Transverse colon (tissue), 4 donors: ENCODE data around the gene ZNF616. TPM values are rescaled to one million over a fixed set of nuclear protein-coding genes. Genes with fewer than 3 reads are reported as not detected.
A peak's percentile ranks its signal among the peaks of the same experiment; 100 is the strongest.
"Not testable (repeated sequence)": the region's sequence is repeated elsewhere in the genome, so short reads cannot be mapped to it uniquely, and the experiment has no call there.

ENCODE experiments used
- DNase-seq: peaks from one replicate; pipeline ENCODE4 v3.0.0-alpha.2; 2019
- H3K27ac ChIP-seq, 4 donors: fragments of 200-600 bp; sonication (generic); 2 replicates each; pipeline ENCODE4 v1.5.1; 2016 to 2018; ENCODE audit warnings: inconsistent platforms in 4 of 4
- H3K27me3 ChIP-seq: fragments of 200-600 bp; sonication (generic); 2 replicates; pipeline ENCODE4 v1.5.1; 2017; ENCODE audit warnings: inconsistent platforms
- H3K36me3 ChIP-seq, 4 donors: fragments of 200-600 bp; sonication (generic); 2 replicates each; pipeline ENCODE4 v1.5.1; 2017 to 2019; ENCODE audit warnings: inconsistent platforms in 4 of 4
- H3K4me1 ChIP-seq, 4 donors: fragments of 200-600 bp; sonication (generic); 2 replicates each; pipeline ENCODE4 v1.5.1; 2017 to 2020; ENCODE audit warnings: inconsistent platforms in 4 of 4
- H3K4me3 ChIP-seq, 4 donors: fragments of 200-600 bp; sonication (generic); 1 replicate in 1 of 4; 2 replicates in 3 of 4; pipeline versions ENCODE4 v1.5.1 to v1.6.1; 2017 to 2019; ENCODE audit warnings: inconsistent platforms in 4 of 4
- H3K9me3 ChIP-seq, 2 donors: fragments of 200-600 bp; sonication (generic); 2 replicates each; pipeline ENCODE4 v1.5.1; 2017 to 2019; ENCODE audit warnings: inconsistent platforms in 2 of 2
- CTCF ChIP-seq, 5 experiments: fragments of 200-600 bp in 3 of 5; fragments of 450-650 bp in 2 of 5; sonication (generic) in 3 of 5; IDR thresholded peaks; 1 replicate in 2 of 5; 2 replicates in 3 of 5; pipeline ENCODE4 v1.5.1; 2016 to 2017; ENCODE audit warnings: antibody characterized with exemption in 5 of 5, inconsistent platforms in 3 of 5, mild to moderate bottlenecking in 2 of 5, moderate library complexity in 1 of 5
- EP300 ChIP-seq: sonication (generic); formaldehyde crosslinking; IDR thresholded peaks from one replicate; pipeline ENCODE4 v1.6.1; 2017; ENCODE audit warnings: antibody characterized with exemption, low read depth
- POLR2A ChIP-seq: fragments of 450-650 bp; IDR thresholded peaks from one replicate; pipeline ENCODE4 v1.6.1; 2016; ENCODE audit warnings: antibody characterized with exemption, mild to moderate bottlenecking, moderate library complexity
- POLR2AphosphoS5 ChIP-seq, 3 donors: sonication (generic); formaldehyde crosslinking; IDR thresholded peaks; one replicate each; pipeline ENCODE4 v1.6.1; 2016; ENCODE audit warnings: antibody characterized with exemption in 3 of 3
- WGBS, 2 donors: methylation state at CpG; one replicate each; pipeline ENCODE4 v1.1.5; 2018; ENCODE audit warnings: low coverage in 1 of 2; 5-methylcytosine and 5-hydroxymethylcytosine counted together
- in situ Hi-C, 4 donors: fragments of 200-750 bp; cut with MboI; loops; one replicate each; pipeline versions ENCODE4 v1.15.0 to v1.15.1; 2017; ENCODE audit warnings: low sequenced_read_pairs in 3 of 4, low pct_ligation_motif_present in 1 of 4, low pct_unique_long_range_greater_than_20kb in 1 of 4
- intact Hi-C: fragments of 100-400 bp; cut with DNase I; formaldehyde crosslinking; loops from one replicate; pipeline ENCODE4 v1.15.1; 2023; ENCODE audit warnings: low total_unique reads
- total RNA-seq, 4 donors: library from RNA; depleted of rRNA; stranded (reverse); fragments of >200 nt; gene quantifications; one replicate each; pipeline ENCODE4 v1.1.0, GENCODE V29; 2016

Gene ZNF616
- total RNA-seq, 4 donors from 2014 or later = 2.2 to 8.4 (median 7.2) TPM

- no peak for DNase-seq
- H3K9me3 ChIP-seq = peaks cover 76 to 96% of the 10 kb centered on the region in 2 donors
These were observed 29.0 kb downstream of the ZNF616 start for GRCh38 chr19:52110780-52111179.

GRCh38 chr19:52102782-52103181, 37.0 kb downstream of the ZNF616 start:
- in situ Hi-C loops = no loop called here
- intact Hi-C loops = no loop called here
- Histone ChIP-seq H3K36me3 (no peaks in the 10 kb centered on the region), H3K4me1 (no peaks in the 10 kb centered on the region), H3K27ac (no peak overlapping the region), H3K27me3 (no peaks in the 10 kb centered on the region), H3K4me3 (no peak overlapping the region), H3K9me3 (peaks cover 16 to 59% of the 10 kb centered on the region in 2 donors)
- DNase-seq = no peak
- no peak for TF ChIP-seq POLR2A
- no peak for TF ChIP-seq EP300
- TF ChIP-seq POLR2AphosphoS5 (IDR thresholded peaks at IDR 0.05) = no peak
- no peak for TF ChIP-seq CTCF (IDR thresholded peaks at IDR 0.05)
- 98 to 100% methylated on average over 1 of the region's 1 CpG for WGBS, 2 donors

More at GRCh38 chr19:52110780-52111179, 29.0 kb downstream of the ZNF616 start:
- H3K36me3 ChIP-seq = peaks cover 0 to 17% (median 5%) of the 10 kb centered on the region in 4 donors
- no peaks in the 10 kb centered on the region for H3K4me1 ChIP-seq
- WGBS, 2 donors = 94 to 95% methylated on average over 6 of the region's 6 CpGs
- H3K4me3 ChIP-seq = no peak overlapping the region
- no peak for TF ChIP-seq POLR2A
- TF ChIP-seq EP300 = no peak
- TF ChIP-seq CTCF (IDR thresholded peaks at IDR 0.05) = no peak
- no peak for TF ChIP-seq POLR2AphosphoS5 (IDR thresholded peaks at IDR 0.05)
- H3K27me3 ChIP-seq = no peaks in the 10 kb centered on the region
- in situ Hi-C loops = no loop called here
- no peak overlapping the region for H3K27ac ChIP-seq
- intact Hi-C loops = no loop called here

GRCh38 chr19:52101866-52102562, 37.7 kb downstream of the ZNF616 start:
- TF ChIP-seq CTCF (IDR thresholded peaks at IDR 0.05) (no peak), EP300 (no peak), POLR2AphosphoS5 (IDR thresholded peaks at IDR 0.05) (no peak), POLR2A (no peak)
- intact Hi-C loops = no loop called here
- 69 to 79% methylated on average over 2 of the region's 2 CpGs for WGBS, 2 donors
- Histone ChIP-seq H3K27ac (no peak overlapping the region), H3K27me3 (no peaks in the 10 kb centered on the region), H3K4me1 (no peaks in the 10 kb centered on the region), H3K36me3 (no peaks in the 10 kb centered on the region), H3K9me3 (peaks cover 9 to 59% of the 10 kb centered on the region in 2 donors), H3K4me3 (no peak overlapping the region)
- no peak for DNase-seq
- in situ Hi-C loops = no loop called here

- DNase-seq = no peak
- no peak for TF ChIP-seq CTCF (IDR thresholded peaks at IDR 0.05)
- TF ChIP-seq POLR2AphosphoS5 (IDR thresholded peaks at IDR 0.05) = no peak
- no peak for TF ChIP-seq EP300
- no peak for TF ChIP-seq POLR2A
- Histone ChIP-seq H3K36me3 (no peaks in the 10 kb centered on the region), H3K9me3 (peaks cover 7 to 50% of the 10 kb centered on the region in 2 donors), H3K4me1 (peaks cover 0 to 4% (median 0%) of the 10 kb centered on the region in 4 donors), H3K27ac (no peak overlapping the region), H3K27me3 (no peaks in the 10 kb centered on the region), H3K4me3 (no peak overlapping the region)
- in situ Hi-C loops = loop anchor here in 1 of 4 donors (10.0 kb wide), 1 partner anchor 855 kb away; no protein-coding TSS in a partner anchor
- WGBS, 2 donors = 95 to 100% methylated on average over 2 of the region's 2 CpGs
- intact Hi-C loops = no loop called here
These were observed 40.1 kb downstream of the ZNF616 start for GRCh38 chr19:52099497-52100138.

GRCh38 chr19:52096416-52096815, 43.3 kb downstream of the ZNF616 start:
- Histone ChIP-seq H3K36me3 (peaks cover 0 to 24% (median 3%) of the 10 kb centered on the region in 4 donors), H3K9me3 (peaks cover 9 to 33% of the 10 kb centered on the region in 2 donors), H3K27ac (peak overlapping the region in 2 of 4 donors; percentile 60 to 76), H3K4me1 (peaks cover 4 to 21% (median 11%) of the 10 kb centered on the region in 4 donors), H3K4me3 (peak overlapping the region in 1 of 4 donors; percentile 95)
- DNase-seq, intact Hi-C loops, H3K27me3 ChIP-seq: not testable (repeated sequence)
- 73 to 94% methylated on average over 3 of the region's 3 CpGs for WGBS, 2 donors
- in situ Hi-C loops = loop anchor here in 1 of 4 donors (10.0 kb wide), 1 partner anchor 858 kb away; no protein-coding TSS in a partner anchor
